CD4-positive, alpha-beta T cell treated with Interferon alpha-2 for 1 hour (primary cell): Measurements from ENCODE around the gene MMGT1.

Source experiments
- DNase-seq, 2 donors: peaks; one replicate each; pipeline ENCODE4 v3.0.0-alpha.2; 2020 to 2022

MMGT1 gene

DNA sequence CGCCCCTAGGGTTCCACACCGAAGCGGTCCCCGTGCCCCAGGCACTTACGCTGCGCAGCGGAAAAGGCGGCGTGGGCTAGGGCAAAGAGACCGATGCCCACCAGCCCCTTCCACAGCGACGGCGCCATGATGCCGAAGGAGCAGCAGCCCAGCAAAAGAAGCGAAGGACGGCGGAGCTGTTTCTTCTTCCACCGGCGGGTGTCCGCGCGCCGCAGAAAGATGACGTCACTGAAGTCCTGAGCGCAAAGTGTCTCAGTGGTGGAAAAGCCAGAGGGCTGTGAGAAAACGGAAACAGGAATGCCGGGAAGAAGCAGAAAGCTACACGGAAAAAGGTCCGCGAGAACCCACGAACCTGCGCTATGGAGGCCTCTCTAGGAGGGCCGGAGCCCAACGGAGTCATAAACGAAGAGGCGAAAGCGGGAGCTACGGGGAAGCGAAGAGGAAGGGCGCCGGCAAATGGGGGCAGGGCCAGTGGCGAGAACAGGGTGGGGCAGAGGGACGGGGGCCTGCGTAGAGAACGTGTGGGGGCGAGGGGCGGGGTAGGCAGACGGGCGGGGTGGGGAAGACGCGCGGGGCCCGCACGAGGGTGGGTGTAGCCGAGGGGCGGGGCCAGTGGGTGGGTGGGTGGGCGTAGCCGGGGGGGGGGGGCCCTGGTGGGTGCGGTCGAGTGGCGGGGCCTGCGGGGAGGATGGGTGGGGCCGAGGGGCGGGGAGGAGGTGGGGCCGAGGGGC is at the start of gene MMGT1:
TSS of gene MMGT1 (minus strand) at position 441 of the 731 bp plus-strand sequence. CDS start at position 128, 313 bp downstream.
- DNase-seq = peak; percentile 86 to 87

DNA sequence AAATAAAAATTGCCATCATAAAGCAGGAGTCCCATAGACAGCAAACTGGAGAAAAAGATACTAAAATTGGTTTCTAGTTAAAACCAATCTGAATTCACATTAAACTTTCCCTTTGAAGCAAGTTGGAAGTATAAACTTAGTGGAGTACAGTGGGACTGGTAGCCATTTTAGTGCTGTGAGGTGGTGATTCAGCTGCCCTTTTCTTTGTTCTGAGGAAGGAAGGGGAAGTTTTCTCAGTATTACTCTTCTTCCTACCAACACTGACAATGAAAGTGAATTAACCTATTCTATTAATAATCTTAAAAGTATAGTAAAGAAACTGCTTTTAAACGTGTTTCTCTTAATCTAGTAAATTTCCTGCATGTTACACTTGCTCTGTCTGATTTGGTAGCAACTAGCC is 48.1 kb upstream of the MMGT1 start:
- DNase-seq = no peak

DNA sequence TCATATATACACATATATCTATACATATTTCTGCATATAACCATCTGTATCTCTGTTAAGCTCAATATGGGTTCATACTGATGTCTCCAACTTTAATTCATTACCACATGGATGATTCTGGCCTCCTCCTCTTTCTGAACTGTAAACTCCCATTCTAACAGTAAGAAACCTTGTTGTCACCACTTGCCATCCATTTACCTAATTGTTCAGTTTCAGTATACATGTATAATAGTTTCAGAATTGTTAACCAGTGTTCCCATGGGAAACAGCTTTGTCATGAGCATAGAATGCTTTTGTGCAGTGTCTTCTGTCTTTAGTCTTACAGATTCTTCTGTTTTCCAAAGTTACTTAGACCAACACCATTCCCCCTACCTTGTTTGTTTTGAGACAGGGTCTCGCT is 47.4 kb upstream of the MMGT1 start:
- DNase-seq = no peak

- DNase-seq = no peak
Measured at GRCh38 chrX:136019226-136019625, 45.4 kb upstream of the MMGT1 start.

DNA sequence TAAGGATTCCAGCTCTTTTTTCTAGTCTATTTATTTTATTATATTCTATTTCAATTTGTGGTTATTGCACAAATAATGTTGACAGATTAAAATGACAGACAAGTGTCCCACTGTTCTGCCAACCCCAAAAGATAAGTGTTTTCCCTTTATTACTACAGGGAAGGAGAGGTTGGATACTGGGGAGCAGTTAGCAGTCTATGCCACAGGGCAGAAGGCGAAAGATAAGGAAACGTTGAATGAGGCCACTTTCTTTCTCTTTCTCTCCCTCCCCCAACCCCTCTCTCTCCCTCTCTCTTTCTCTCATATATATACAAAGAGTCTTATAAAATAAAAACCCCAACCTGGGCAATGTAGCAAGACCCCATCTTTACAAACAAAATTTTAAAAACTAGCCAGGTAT is 43.1 kb upstream of the MMGT1 start:
- no peak for DNase-seq

DNA sequence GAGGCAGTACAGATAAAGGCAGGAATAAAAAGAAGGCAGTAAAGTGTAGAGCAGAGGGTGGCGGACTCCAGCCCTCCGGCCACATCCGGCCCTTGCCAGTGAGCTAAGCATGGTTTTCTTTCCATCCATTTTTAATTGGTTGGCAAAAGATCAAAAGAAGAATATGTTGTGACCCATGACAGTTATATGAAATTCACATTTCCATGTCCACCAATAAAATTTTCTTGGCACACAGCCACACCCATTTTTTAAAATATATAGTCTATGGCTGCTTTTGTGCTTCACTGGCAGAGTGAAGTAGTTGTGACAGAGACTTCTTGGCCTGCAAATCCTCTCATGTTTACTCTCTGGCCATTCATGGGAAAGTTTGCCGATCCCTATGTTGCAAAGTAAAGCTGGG is 41.2 kb upstream of the MMGT1 start:
- no peak for DNase-seq

DNA sequence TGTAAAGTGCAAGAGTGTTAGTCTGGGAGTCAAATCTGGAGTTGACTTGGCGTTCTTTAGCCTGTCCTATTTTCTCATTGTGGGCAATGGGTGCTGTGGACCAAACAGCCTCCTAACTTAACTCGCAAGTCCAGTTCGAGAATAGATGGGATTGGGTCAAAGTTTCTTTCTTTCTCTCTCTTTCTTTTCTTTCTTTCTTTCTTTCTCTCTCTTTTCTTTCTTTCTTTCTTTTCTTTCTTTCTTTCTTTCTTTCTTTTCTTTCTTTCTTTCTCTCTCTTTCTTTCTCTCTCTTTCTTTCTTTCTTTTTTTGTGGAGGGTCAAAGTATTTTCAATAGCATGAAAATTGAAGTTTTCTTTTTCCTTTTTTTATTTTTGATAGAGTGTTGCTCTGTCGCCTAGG is 14.5 kb upstream of the MMGT1 start:
- no peak for DNase-seq

- DNase-seq = no peak
Measured at GRCh38 chrX:135985973-135986310, 12.2 kb upstream of the MMGT1 start.

DNA sequence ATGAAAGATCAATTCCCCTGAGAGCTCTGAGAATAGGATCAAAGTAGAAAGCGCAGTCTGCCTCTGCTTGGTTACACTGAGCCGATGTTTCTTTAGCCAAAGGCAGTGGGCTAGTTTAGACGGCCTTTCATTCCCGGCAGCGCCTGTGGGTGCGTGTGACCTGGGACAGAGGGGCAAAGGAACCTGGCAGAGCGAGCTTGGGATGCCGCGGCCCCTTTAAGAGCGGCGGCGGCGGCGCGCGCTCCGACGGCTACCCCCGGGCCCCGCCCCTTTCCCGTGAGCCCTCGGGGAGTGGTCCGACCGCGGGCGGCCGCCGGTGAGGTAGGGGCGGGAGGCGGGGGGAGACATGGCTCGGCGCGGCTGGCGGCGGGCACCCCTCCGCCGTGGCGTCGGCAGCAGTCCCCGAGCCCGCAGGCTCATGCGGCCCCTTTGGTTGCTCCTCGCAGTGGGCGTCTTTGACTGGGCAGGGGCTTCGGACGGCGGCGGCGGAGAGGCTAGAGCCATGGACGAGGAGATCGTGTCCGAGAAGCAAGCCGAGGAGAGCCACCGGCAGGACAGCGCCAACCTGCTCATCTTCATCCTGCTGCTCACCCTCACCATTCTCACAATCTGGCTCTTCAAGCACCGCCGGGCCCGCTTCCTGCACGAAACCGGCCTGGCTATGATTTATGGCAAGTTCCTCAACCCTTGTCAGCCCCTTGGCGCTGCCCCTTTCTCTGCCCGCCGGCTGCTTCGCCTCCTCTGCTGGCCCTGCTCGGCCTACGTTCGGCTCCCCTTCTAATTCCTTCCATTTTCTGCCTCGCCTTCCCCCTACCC is 11.6 kb upstream of the MMGT1 start, which contains the start of gene SLC9A6:
TSS of gene SLC9A6 (plus strand) at position 279 of the 816 bp plus-strand sequence. CDS start at position 503, 224 bp downstream.
- peak; percentile 65 to 74 for DNase-seq

- DNase-seq = no peak
Measured at GRCh38 chrX:135984791-135985156, 11.0 kb upstream of the MMGT1 start.

GRCh38 chrX:135984256-135984655 is 10.5 kb upstream of the MMGT1 start:
- no peak for DNase-seq

GRCh38 chrX:135982860-135983259 is 9.1 kb upstream of the MMGT1 start:
- no peak for DNase-seq

DNA sequence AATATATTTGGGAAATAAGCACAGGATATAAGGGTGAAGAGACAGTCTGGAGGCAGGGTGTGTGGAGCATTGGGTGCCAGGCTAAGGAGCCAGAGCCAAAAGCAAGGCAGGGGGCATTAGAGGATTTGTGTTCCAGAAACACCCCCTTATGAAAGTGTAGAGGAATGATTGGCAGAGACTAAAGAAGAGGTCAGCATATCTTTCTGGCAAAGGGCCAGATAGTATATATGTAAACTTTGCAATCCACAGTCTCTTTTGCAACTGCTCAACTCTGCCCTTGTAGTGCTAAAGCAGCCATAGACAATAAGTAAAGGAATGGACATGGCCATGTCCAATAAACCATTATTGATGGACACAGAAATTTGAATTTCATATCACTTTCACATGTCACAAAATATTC is 7.9 kb upstream of the MMGT1 start:
- no peak for DNase-seq

DNA sequence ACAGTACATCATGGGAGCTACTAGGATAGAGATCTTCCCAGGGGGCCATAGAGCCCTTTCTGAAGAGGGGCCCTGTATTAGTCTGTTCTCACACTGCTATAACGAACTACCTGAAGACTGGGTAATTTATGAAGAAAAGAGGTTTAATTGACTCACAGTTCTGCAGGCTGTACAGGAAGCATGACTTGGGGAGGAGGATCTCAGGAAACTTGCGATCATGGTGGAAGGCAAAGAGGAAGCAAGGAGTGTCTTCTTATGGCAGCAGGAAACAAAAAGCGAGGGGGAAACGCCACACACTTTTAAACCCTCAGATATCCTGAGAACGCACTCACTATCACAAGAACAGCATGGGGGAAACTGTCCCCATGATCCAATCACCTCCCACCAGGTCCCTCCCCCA is 7.2 kb upstream of the MMGT1 start:
- DNase-seq = no peak

DNA sequence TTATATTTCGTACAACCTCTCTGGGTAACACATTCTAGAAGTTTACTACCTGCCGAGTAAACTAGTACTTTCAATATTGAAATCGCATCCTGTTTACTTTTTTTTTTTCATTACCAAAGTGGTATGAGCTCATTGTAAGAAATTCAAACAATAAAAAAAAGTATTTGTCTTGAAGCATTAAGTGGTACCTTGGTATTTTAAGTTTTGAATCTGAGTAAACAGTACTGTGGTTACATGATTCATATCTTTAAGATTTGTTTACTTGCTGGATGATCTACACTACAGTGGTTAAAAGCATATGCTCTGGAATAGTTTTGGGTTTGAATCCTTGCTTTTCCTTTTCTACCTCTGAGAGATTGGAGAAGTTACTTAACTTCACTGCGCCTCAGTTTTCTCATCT is 3.8 kb upstream of the MMGT1 start:
- no peak for DNase-seq

GRCh38 chrX:135975421-135975820 is 1.6 kb upstream of the MMGT1 start:
- DNase-seq = no peak

DNA sequence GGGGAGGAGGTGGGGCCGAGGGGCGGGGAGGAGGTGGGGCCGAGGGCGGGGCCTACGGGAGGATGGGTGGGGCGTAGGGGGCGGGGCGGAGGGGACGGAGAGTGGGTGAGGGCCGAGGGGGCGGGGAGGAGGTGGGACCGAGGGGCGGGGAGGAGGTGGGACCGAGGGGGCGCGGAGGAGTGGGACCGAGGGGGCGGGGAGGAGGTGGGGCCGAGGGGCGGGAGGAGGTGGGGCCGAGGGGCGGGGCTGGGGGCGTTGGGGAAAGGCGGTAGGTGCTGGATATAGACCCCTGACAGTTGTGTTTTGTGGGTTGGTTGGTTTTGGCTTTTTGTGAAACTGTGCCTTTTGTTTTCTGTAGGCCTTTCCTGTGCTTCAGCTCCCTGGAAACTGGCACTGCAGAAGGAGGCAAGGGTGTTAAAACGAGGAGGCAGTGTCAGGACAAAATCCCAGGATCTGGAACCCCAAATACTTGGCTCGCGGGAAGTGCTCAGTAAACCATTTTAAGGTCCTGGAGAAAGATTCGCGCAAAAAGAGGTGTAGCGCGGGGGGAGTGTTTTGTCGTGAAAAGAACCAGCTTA is 580 bp upstream of the MMGT1 start:
- DNase-seq = peak; percentile 74 to 80

GRCh38 chrX:135973025-135973547 is 702 bp downstream of the MMGT1 start:
- DNase-seq = peak in 1 of 2 donors; percentile 6

GRCh38 chrX:135951291-135951690 is 22.5 kb downstream of the MMGT1 start:
- DNase-seq = no peak

GRCh38 chrX:135944486-135944885 is 29.3 kb downstream of the MMGT1 start:
- no peak for DNase-seq

- DNase-seq = peak; percentile 11 to 37
Measured at GRCh38 chrX:135931644-135932487, 41.9 kb downstream of the MMGT1 start.

GRCh38 chrX:135927897-135928296 is 45.9 kb downstream of the MMGT1 start:
- DNase-seq = no peak

DNA sequence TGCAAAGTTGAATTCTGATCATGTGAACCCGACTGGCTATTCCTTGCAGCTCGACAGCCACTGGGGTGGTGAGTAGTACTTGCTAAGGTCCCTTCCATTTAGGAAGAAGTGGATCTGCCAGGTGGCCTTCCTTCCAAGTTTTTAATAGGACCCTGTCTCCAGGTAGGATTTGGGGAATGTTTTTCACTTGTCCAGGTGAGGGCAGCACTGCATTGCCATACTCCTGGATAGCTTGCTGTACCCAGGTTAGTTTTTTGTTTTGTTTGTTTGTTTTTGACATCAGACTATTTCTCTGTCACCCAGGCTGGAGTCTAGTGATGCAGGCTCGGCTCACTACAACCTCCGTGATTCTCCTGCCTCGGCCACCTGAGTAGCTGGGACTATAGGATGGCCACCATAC is 50.4 kb downstream of the MMGT1 start:
- no peak for DNase-seq
